ENCODE data around the gene ATP13A3. TPM values are rescaled to one million over a fixed set of nuclear protein-coding genes. Genes with fewer than 3 reads are reported as not detected.

ATP13A3 gene
- total and polyA plus RNA-seq, 2 donors (not counting 1 experiment from before 2014, with no cell fraction given) = 6.1 to 61.1 TPM

- Histone ChIP-seq H3K4me2 (replicated peaks; ENCODE audit: low read depth, low read length, poor library complexity, severe bottlenecking) (no peak overlapping the region), H3K27me3 (replicated peaks in 1 of 4; ENCODE audit: control extremely low read depth in 1 of 4, control insufficient read depth in 3 of 4, insufficient read depth in 4 of 4, low read length in 3 of 4) (no peaks in the 10 kb centered on the region), H3K9me3 (ENCODE audit: control extremely low read depth in 1 of 3, control insufficient read depth in 2 of 3, insufficient read depth in 1 of 3, low read length in 2 of 3) (no peaks in the 10 kb centered on the region), H4K20me1 (ENCODE audit: control insufficient read depth, insufficient read depth, low read length, poor library complexity, severe bottlenecking) (no peaks in the 10 kb centered on the region), H3K4me1 (ENCODE audit: control insufficient read depth in 2 of 2, insufficient read depth in 2 of 2, low read length in 2 of 2) (no peaks in the 10 kb centered on the region), H3K27ac (ENCODE audit: low read length in 2 of 2) (no peak overlapping the region), H3K4me3 (ENCODE audit: control extremely low read depth in 1 of 5, extremely low read depth in 1 of 5, insufficient read depth in 1 of 5, low read depth in 2 of 5, low read length in 4 of 5) (no peak overlapping the region), H3K79me2 (ENCODE audit: control insufficient read depth, insufficient read depth, low read length) (no peaks in the 10 kb centered on the region), H2AFZ (ENCODE audit: insufficient read depth, low read depth, low read length, poor library complexity, severe bottlenecking) (no peak overlapping the region), H3K9ac (ENCODE audit: low read length) (no peak overlapping the region), H3K36me3 (replicated peaks in 1 of 2; ENCODE audit: control extremely low read depth in 1 of 2, control insufficient read depth in 1 of 2, extremely low read depth in 1 of 2, insufficient read depth in 2 of 2, low read length in 1 of 2) (peaks cover 11 to 46% of the 10 kb centered on the region in 2 experiments)
- intact Hi-C loops (cut with micrococcal nuclease) = no loop called here
- 100% methylated on average over 2 of the region's 6 CpGs for WGBS (ENCODE audit: insufficient coverage)
- no peak overlapping the region for H3K27ac Mint-ChIP-seq
- no peaks in the 10 kb centered on the region for H3K9me3 Mint-ChIP-seq (ENCODE audit: insufficient read depth)
- H3K4me1 Mint-ChIP-seq = no peaks in the 10 kb centered on the region
- TF ChIP-seq EZH2 (IDR thresholded peaks at IDR 0.05; ENCODE audit: borderline replicate concordance, insufficient read depth, low read depth, low read length, poor library complexity, severe bottlenecking) = no peak
- TF ChIP-seq CTCF (IDR thresholded peaks at IDR 0.05) = no peak
- POLR2A ChIA-PET = no interaction called here
- no peaks in the 10 kb centered on the region for H3K27me3 Mint-ChIP-seq
- ATAC-seq (ENCODE audit: low read depth) (no peak), DNase-seq (no peak)
- CTCF ChIA-PET = no interaction called here
- no peak overlapping the region for H3K4me3 Mint-ChIP-seq
These were observed 46.8 kb downstream of the ATP13A3 start for GRCh38 chr3:194439881-194440550.

- TF ChIP-seq CTCF (IDR thresholded peaks at IDR 0.05) (no peak), EZH2 (IDR thresholded peaks at IDR 0.05; ENCODE audit: borderline replicate concordance, insufficient read depth, low read depth, low read length, poor library complexity, severe bottlenecking) (no peak)
- ATAC-seq (ENCODE audit: low read depth) (no peak), DNase-seq (no peak)
- Histone ChIP-seq H3K4me1 (ENCODE audit: control insufficient read depth in 2 of 2, insufficient read depth in 2 of 2, low read length in 2 of 2) (no peaks in the 10 kb centered on the region), H3K4me2 (replicated peaks; ENCODE audit: low read depth, low read length, poor library complexity, severe bottlenecking) (no peak overlapping the region), H3K9me3 (ENCODE audit: control extremely low read depth in 1 of 3, control insufficient read depth in 2 of 3, insufficient read depth in 1 of 3, low read length in 2 of 3) (no peaks in the 10 kb centered on the region), H3K27ac (ENCODE audit: low read length in 2 of 2) (no peak overlapping the region), H3K9ac (ENCODE audit: low read length) (no peak overlapping the region), H3K27me3 (replicated peaks in 1 of 4; ENCODE audit: control extremely low read depth in 1 of 4, control insufficient read depth in 3 of 4, insufficient read depth in 4 of 4, low read length in 3 of 4) (no peaks in the 10 kb centered on the region), H2AFZ (ENCODE audit: insufficient read depth, low read depth, low read length, poor library complexity, severe bottlenecking) (no peak overlapping the region), H3K4me3 (ENCODE audit: control extremely low read depth in 1 of 5, extremely low read depth in 1 of 5, insufficient read depth in 1 of 5, low read depth in 2 of 5, low read length in 4 of 5) (no peak overlapping the region), H3K79me2 (ENCODE audit: control insufficient read depth, insufficient read depth, low read length) (no peaks in the 10 kb centered on the region), H3K36me3 (replicated peaks in 1 of 2; ENCODE audit: control extremely low read depth in 1 of 2, control insufficient read depth in 1 of 2, extremely low read depth in 1 of 2, insufficient read depth in 2 of 2, low read length in 1 of 2) (peaks cover 26 to 55% of the 10 kb centered on the region in 2 experiments), H4K20me1 (ENCODE audit: control insufficient read depth, insufficient read depth, low read length, poor library complexity, severe bottlenecking) (no peaks in the 10 kb centered on the region)
- 100% methylated on average over 2 of the region's 3 CpGs for WGBS (ENCODE audit: insufficient coverage)
- Mint-ChIP-seq H3K9me3 (ENCODE audit: insufficient read depth) (no peaks in the 10 kb centered on the region), H3K27ac (no peak overlapping the region), H3K4me1 (no peaks in the 10 kb centered on the region), H3K4me3 (no peak overlapping the region), H3K27me3 (no peaks in the 10 kb centered on the region)
- ChIA-PET POLR2A (no interaction called here), CTCF (no interaction called here)
- intact Hi-C loops (cut with micrococcal nuclease) = no loop called here
These were observed 52.3 kb downstream of the ATP13A3 start for GRCh38 chr3:194434503-194434902.

Data from B cell (primary cell).